G401 (cell line): ENCODE measurements around the gene DRC7. TPM values are rescaled to one million over a fixed set of nuclear protein-coding genes. Genes with fewer than 3 reads are reported as not detected.
"Not testable (repeated sequence)": the region's sequence is repeated elsewhere in the genome, so short reads cannot be mapped to it uniquely, and the experiment has no call there.

ENCODE experiments used
- DNase-seq: peaks from one replicate; pipeline ENCODE4 v3.0.0-alpha.2; 2015; ENCODE audit warnings: low spot score
- in situ Hi-C: cut with HindIII; loops from 2 replicates; pipeline ENCODE4 v1.10.0; 2016; ENCODE audit warnings: low sequenced_read_pairs, mixed read lengths
- total RNA-seq: library from RNA; depleted of rRNA; stranded (reverse); fragments of >200 nt; shearing (Covaris generic); gene quantifications from 2 replicates; pipeline ENCODE4 v1.2.3, GENCODE V29; 2014

The DRC7 gene
- total RNA-seq, 1 experiment from 2014 or later, result not detected

- in situ Hi-C loops, result not testable (repeated sequence)
These were observed 23.2 kb upstream of the DRC7 start for GRCh38 chr16:57671451-57671850.

GRCh38 chr16:57672416-57672815, 22.2 kb upstream of the DRC7 start:
- no peak for DNase-seq
- in situ Hi-C loops, result no loop called here

More at GRCh38 chr16:57671451-57671850, 23.2 kb upstream of the DRC7 start:
- not testable (repeated sequence) for DNase-seq

GRCh38 chr16:57672824-57673223, 21.8 kb upstream of the DRC7 start:
- no peak for DNase-seq
- in situ Hi-C loops, result no loop called here

GRCh38 chr16:57675741-57676551, 18.7 kb upstream of the DRC7 start:
- in situ Hi-C loops, result no loop called here
- DNase-seq, result no peak

- in situ Hi-C loops, result no loop called here
- no peak for DNase-seq
These were observed 18.0 kb upstream of the DRC7 start for GRCh38 chr16:57676553-57677085.

- in situ Hi-C loops, result no loop called here
- DNase-seq, result no peak
These were observed 16.8 kb upstream of the DRC7 start for GRCh38 chr16:57677622-57678369.

GRCh38 chr16:57679016-57679415, 15.6 kb upstream of the DRC7 start:
- in situ Hi-C loops, result no loop called here
- DNase-seq, result no peak

GRCh38 chr16:57679767-57680482, 14.7 kb upstream of the DRC7 start:
- DNase-seq, result no peak
- in situ Hi-C loops, result no loop called here

GRCh38 chr16:57680842-57681375, 13.7 kb upstream of the DRC7 start:
- no peak for DNase-seq
- in situ Hi-C loops, result no loop called here

- DNase-seq, result no peak
- in situ Hi-C loops, result no loop called here
These were observed 12.5 kb upstream of the DRC7 start for GRCh38 chr16:57681950-57682728.

GRCh38 chr16:57682809-57683635, 11.6 kb upstream of the DRC7 start:
- DNase-seq, result no peak
- in situ Hi-C loops, result no loop called here

- in situ Hi-C loops, result no loop called here
- DNase-seq, result no peak
These were observed 10.7 kb upstream of the DRC7 start for GRCh38 chr16:57683636-57684545.

GRCh38 chr16:57684626-57685358, 9.8 kb upstream of the DRC7 start:
- no peak for DNase-seq
- in situ Hi-C loops, result no loop called here

GRCh38 chr16:57685633-57686032, 9.0 kb upstream of the DRC7 start:
- in situ Hi-C loops, result no loop called here
- DNase-seq, result no peak

- DNase-seq, result no peak
These were observed 8.0 kb upstream of the DRC7 start for GRCh38 chr16:57686577-57686976.

GRCh38 chr16:57687363-57687929, 7.2 kb upstream of the DRC7 start:
- no peak for DNase-seq
- in situ Hi-C loops, result no loop called here

More at GRCh38 chr16:57686577-57686976, 8.0 kb upstream of the DRC7 start:
- in situ Hi-C loops, result no loop called here
